ENCODE results near the gene PSKH1.

- no peak for TF ChIP-seq ZNF335 (tag by site-specific recombination; conservative IDR thresholded peaks at IDR 0.05)
- no peak for TF ChIP-seq ZBTB8A (tag by site-specific recombination; IDR thresholded peaks at IDR 0.05)
- no peak for TF ChIP-seq SETDB1 (IDR thresholded peaks at IDR 0.05; ENCODE audit: insufficient read length, low read length)
- no peak for TF ChIP-seq CTCF (tag by site-specific recombination; IDR thresholded peaks at IDR 0.05)
These were observed 11.4 kb upstream of the PSKH1 start for GRCh38 chr16:67881621-67882161.
